ENCODE measurements around the gene GAB3.
"Not testable (repeated sequence)": the region's sequence is repeated elsewhere in the genome, so short reads cannot be mapped to it uniquely, and the experiment has no call there.

GAB3 gene

GRCh38 chrX:154661899-154662298 lies 89.0 kb downstream of the GAB3 start:
- Mint-ChIP-seq H3K4me3 (no peak overlapping the region), H3K36me3 (ENCODE audit: low read depth) (no peaks in the 10 kb centered on the region), H3K27me3 (no peaks in the 10 kb centered on the region), H3K27ac (no peak overlapping the region), H3K9me3 (no peaks in the 10 kb centered on the region), H3K4me1 (ENCODE audit: low read depth) (peaks cover 7% of the 10 kb centered on the region)

DNA sequence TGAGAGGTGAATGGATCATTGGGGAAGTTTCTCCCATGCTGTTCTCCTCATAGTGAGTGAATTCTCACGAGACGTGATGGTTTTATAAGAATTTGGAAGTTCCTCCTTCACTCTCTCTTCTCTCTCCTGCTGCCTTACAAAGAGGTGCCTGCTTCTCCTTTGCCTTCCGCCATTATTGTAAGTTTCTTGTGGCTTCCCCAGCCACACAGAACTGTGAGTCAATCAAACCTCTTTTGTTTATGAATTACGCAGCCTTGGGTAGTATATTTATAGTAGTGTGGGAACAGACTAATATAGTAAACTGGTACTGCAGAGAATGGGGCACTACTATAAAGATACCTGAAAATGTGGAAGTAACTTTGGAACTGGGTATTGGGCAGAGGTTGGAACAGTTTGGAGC lies 89.7 kb downstream of the GAB3 start:
- peaks cover 7% of the 10 kb centered on the region for H3K4me1 Mint-ChIP-seq (ENCODE audit: low read depth)
- H3K4me3 Mint-ChIP-seq: no peak overlapping the region
- no peak overlapping the region for H3K27ac Mint-ChIP-seq
- H3K27me3 Mint-ChIP-seq: no peaks in the 10 kb centered on the region
- H3K9me3 Mint-ChIP-seq: no peaks in the 10 kb centered on the region
- no peaks in the 10 kb centered on the region for H3K36me3 Mint-ChIP-seq (ENCODE audit: low read depth)

- no peak overlapping the region for H3K4me3 Mint-ChIP-seq
- no peaks in the 10 kb centered on the region for H3K27me3 Mint-ChIP-seq
- peaks cover 7% of the 10 kb centered on the region for H3K4me1 Mint-ChIP-seq (ENCODE audit: low read depth)
- no peaks in the 10 kb centered on the region for H3K9me3 Mint-ChIP-seq
- no peak overlapping the region for H3K27ac Mint-ChIP-seq
- no peaks in the 10 kb centered on the region for H3K36me3 Mint-ChIP-seq (ENCODE audit: low read depth)
Observed at GRCh38 chrX:154660541-154660940, 90.3 kb downstream of the GAB3 start.

- H3K9me3 Mint-ChIP-seq: no peaks in the 10 kb centered on the region
- no peaks in the 10 kb centered on the region for H3K36me3 Mint-ChIP-seq (ENCODE audit: low read depth)
- H3K27ac Mint-ChIP-seq: no peak overlapping the region
- no peak overlapping the region for H3K4me3 Mint-ChIP-seq
- H3K27me3 Mint-ChIP-seq: no peaks in the 10 kb centered on the region
- peaks cover 7% of the 10 kb centered on the region for H3K4me1 Mint-ChIP-seq (ENCODE audit: low read depth)
Observed at GRCh38 chrX:154658957-154659356, 91.9 kb downstream of the GAB3 start.

GRCh38 chrX:154658187-154658586 lies 92.7 kb downstream of the GAB3 start:
- peaks cover 7% of the 10 kb centered on the region for H3K4me1 Mint-ChIP-seq (ENCODE audit: low read depth)
- no peaks in the 10 kb centered on the region for H3K27me3 Mint-ChIP-seq

GRCh38 chrX:154657226-154657805 lies 93.6 kb downstream of the GAB3 start:
- H3K4me1 Mint-ChIP-seq (ENCODE audit: low read depth): peaks cover 7% of the 10 kb centered on the region
- no peak overlapping the region for H3K27ac Mint-ChIP-seq

More at GRCh38 chrX:154658187-154658586, 92.7 kb downstream of the GAB3 start:
- Mint-ChIP-seq H3K9me3 (no peaks in the 10 kb centered on the region), H3K36me3 (ENCODE audit: low read depth) (no peaks in the 10 kb centered on the region), H3K27ac (no peak overlapping the region), H3K4me3 (no peak overlapping the region)

GRCh38 chrX:154655786-154656185 lies 95.1 kb downstream of the GAB3 start:
- Mint-ChIP-seq H3K4me1 (ENCODE audit: low read depth) (no peaks in the 10 kb centered on the region), H3K4me3 (no peak overlapping the region), H3K9me3 (no peaks in the 10 kb centered on the region), H3K27me3 (no peaks in the 10 kb centered on the region), H3K27ac (no peak overlapping the region), H3K36me3 (ENCODE audit: low read depth) (no peaks in the 10 kb centered on the region)

More at GRCh38 chrX:154657226-154657805, 93.6 kb downstream of the GAB3 start:
- no peaks in the 10 kb centered on the region for H3K27me3 Mint-ChIP-seq
- H3K36me3 Mint-ChIP-seq (ENCODE audit: low read depth): no peaks in the 10 kb centered on the region
- no peak overlapping the region for H3K4me3 Mint-ChIP-seq
- no peaks in the 10 kb centered on the region for H3K9me3 Mint-ChIP-seq

GRCh38 chrX:154655346-154655745 lies 95.5 kb downstream of the GAB3 start:
- no peak overlapping the region for H3K4me3 Mint-ChIP-seq
- H3K27me3 Mint-ChIP-seq: no peaks in the 10 kb centered on the region
- no peaks in the 10 kb centered on the region for H3K36me3 Mint-ChIP-seq (ENCODE audit: low read depth)
- no peaks in the 10 kb centered on the region for H3K4me1 Mint-ChIP-seq (ENCODE audit: low read depth)
- no peak overlapping the region for H3K27ac Mint-ChIP-seq
- H3K9me3 Mint-ChIP-seq: no peaks in the 10 kb centered on the region

GRCh38 chrX:154654925-154655324 lies 96.0 kb downstream of the GAB3 start:
- Mint-ChIP-seq H3K4me1 (ENCODE audit: low read depth) (no peaks in the 10 kb centered on the region), H3K36me3 (ENCODE audit: low read depth) (no peaks in the 10 kb centered on the region), H3K9me3 (no peaks in the 10 kb centered on the region), H3K27me3 (no peaks in the 10 kb centered on the region), H3K27ac (no peak overlapping the region), H3K4me3 (no peak overlapping the region)

- no peak overlapping the region for H3K27ac Mint-ChIP-seq
- no peaks in the 10 kb centered on the region for H3K36me3 Mint-ChIP-seq (ENCODE audit: low read depth)
- no peaks in the 10 kb centered on the region for H3K9me3 Mint-ChIP-seq
- no peaks in the 10 kb centered on the region for H3K4me1 Mint-ChIP-seq (ENCODE audit: low read depth)
- H3K4me3 Mint-ChIP-seq: no peak overlapping the region
- no peaks in the 10 kb centered on the region for H3K27me3 Mint-ChIP-seq
Observed at GRCh38 chrX:154654372-154654771, 96.5 kb downstream of the GAB3 start.

DNA sequence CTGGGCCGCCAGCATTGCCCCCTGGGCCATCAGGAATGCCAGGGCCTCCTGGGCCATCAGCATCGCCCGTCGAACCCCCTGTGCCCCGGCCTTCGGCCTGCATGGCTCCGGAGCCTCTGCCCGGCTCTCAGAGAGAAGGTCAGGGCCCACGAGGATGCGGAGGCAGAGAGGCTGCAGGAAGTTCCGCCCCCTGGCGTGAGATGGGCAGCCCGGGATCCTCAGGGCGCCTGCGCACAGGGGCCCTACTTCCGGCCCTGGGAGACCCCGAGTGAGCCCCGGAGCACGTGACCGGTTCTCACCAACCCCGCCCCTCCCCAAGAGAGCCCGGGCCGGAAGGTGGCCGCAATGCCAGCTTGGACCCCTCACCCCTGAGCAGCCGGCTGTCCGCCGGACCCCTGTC lies 97.5 kb downstream of the GAB3 start, which contains the start of gene CTAG2:
Gene CTAG2, minus strand, starts transcription at position 167 of the 400 bp plus-strand sequence. Its CDS starts 64 bp downstream, at position 103.
- H3K27ac Mint-ChIP-seq; H3K4me3 Mint-ChIP-seq; H3K36me3 Mint-ChIP-seq (ENCODE audit: low read depth); H3K9me3 Mint-ChIP-seq; H3K27me3 Mint-ChIP-seq; H3K4me1 Mint-ChIP-seq (ENCODE audit: low read depth): not testable (repeated sequence)

- H3K4me1 Mint-ChIP-seq (ENCODE audit: low read depth): no peaks in the 10 kb centered on the region
- H3K27ac Mint-ChIP-seq: no peak overlapping the region
- no peaks in the 10 kb centered on the region for H3K36me3 Mint-ChIP-seq (ENCODE audit: low read depth)
- no peak overlapping the region for H3K4me3 Mint-ChIP-seq
- H3K27me3 Mint-ChIP-seq: no peaks in the 10 kb centered on the region
- no peaks in the 10 kb centered on the region for H3K9me3 Mint-ChIP-seq
Observed at GRCh38 chrX:154653048-154653401, 97.9 kb downstream of the GAB3 start.

GRCh38 chrX:154652311-154653047 lies 98.4 kb downstream of the GAB3 start:
- no peaks in the 10 kb centered on the region for H3K9me3 Mint-ChIP-seq
- no peak overlapping the region for H3K27ac Mint-ChIP-seq
- no peaks in the 10 kb centered on the region for H3K36me3 Mint-ChIP-seq (ENCODE audit: low read depth)
- H3K4me3 Mint-ChIP-seq: no peak overlapping the region
- H3K4me1 Mint-ChIP-seq (ENCODE audit: low read depth): no peaks in the 10 kb centered on the region
- H3K27me3 Mint-ChIP-seq: no peaks in the 10 kb centered on the region

- H3K4me3 Mint-ChIP-seq: no peak overlapping the region
- H3K27me3 Mint-ChIP-seq: no peaks in the 10 kb centered on the region
- no peaks in the 10 kb centered on the region for H3K36me3 Mint-ChIP-seq (ENCODE audit: low read depth)
- H3K9me3 Mint-ChIP-seq: no peaks in the 10 kb centered on the region
- no peaks in the 10 kb centered on the region for H3K4me1 Mint-ChIP-seq (ENCODE audit: low read depth)
- no peak overlapping the region for H3K27ac Mint-ChIP-seq
Observed at GRCh38 chrX:154650221-154650510, 100.7 kb downstream of the GAB3 start.

DNA sequence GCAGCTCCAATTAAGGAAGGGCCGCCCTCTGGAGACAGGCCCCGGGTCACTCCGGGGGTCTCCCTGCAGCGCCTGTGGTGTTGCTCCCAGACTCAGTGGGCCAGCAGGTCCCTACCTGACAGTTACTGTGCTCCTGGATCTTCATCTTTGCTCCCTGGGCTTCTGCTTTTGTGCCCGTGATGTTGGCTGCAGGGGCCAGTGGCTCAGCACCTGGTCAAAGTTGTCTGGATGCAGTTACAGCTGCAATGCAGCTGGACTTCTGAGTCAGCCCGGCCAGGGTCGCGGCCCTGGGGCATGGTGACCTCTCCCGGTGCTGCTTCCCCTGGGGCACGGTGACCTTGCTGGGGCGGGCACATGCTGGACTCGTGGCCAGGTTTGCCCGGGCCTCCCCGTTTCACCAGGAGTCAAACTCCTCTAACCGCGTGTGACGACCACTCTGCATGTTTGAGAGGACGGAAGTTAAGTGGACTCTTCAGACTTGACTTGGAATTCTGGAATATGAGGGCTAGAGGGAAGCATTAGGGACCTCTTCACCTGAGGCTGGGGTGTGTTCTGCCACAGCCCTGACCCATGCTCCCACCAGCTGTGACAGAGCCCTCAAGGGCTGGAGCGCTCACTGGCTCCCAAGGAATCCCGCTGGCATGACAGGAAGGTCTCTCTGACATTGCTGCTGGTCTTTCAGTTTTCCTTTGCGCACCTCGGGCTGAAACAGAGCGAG lies 101.2 kb downstream of the GAB3 start:
- no peak overlapping the region for H3K4me3 Mint-ChIP-seq
- H3K4me1 Mint-ChIP-seq (ENCODE audit: low read depth): no peaks in the 10 kb centered on the region
- no peaks in the 10 kb centered on the region for H3K36me3 Mint-ChIP-seq (ENCODE audit: low read depth)
- no peaks in the 10 kb centered on the region for H3K9me3 Mint-ChIP-seq
- H3K27me3 Mint-ChIP-seq: no peaks in the 10 kb centered on the region
- no peak overlapping the region for H3K27ac Mint-ChIP-seq
